HEK293T (cell line): ENCODE data around the gene ARG2.

ENCODE experiments used
- CTCF ChIA-PET: fragments of 350-600 bp; formaldehyde crosslinking; extraction: SDS; loops from one replicate; lab custom pipeline; 2021; ENCODE audit warnings: antibody characterized with exemption, inconsistent platforms; lab: Yijun Ruan, JAX
- POLR2A ChIA-PET: fragments of 350-600 bp; formaldehyde crosslinking; extraction: SDS; loops from one replicate; lab custom pipeline; 2020; ENCODE audit warnings: antibody characterized with exemption, inconsistent platforms; lab: Yijun Ruan, JAX
- DNase-seq: peaks from one replicate; pipeline ENCODE4 v3.0.0; 2012; ENCODE audit warnings: mixed read lengths; ENCODE audit errors: extremely low spot score
- ARNT ChIP-seq: fragments of 450-650 bp; IDR thresholded peaks from 2 replicates; pipeline ENCODE4 v1.6.1; 2017; ENCODE audit warnings: mild to moderate bottlenecking
- BHLHE40 ChIP-seq: fragments of 450-650 bp; IDR thresholded peaks from 2 replicates; pipeline ENCODE4 v1.6.1; 2016; ENCODE audit warnings: mild to moderate bottlenecking, moderate library complexity, borderline replicate concordance
- CTBP1 ChIP-seq: fragments of 450-650 bp; IDR thresholded peaks from 2 replicates; pipeline ENCODE4 v1.6.1; 2016; ENCODE audit warnings: borderline replicate concordance
- ELF4 ChIP-seq: fragments of 450-650 bp; IDR thresholded peaks from 2 replicates; pipeline ENCODE4 v1.6.1; 2017; ENCODE audit warnings: antibody characterized with exemption
- FOXA1 ChIP-seq: fragments of 450-650 bp; IDR thresholded peaks from 2 replicates; pipeline ENCODE4 v1.6.1; 2016; ENCODE audit warnings: mild to moderate bottlenecking
- FOXK2 ChIP-seq: fragments of 450-650 bp; IDR thresholded peaks from 2 replicates; pipeline ENCODE4 v1.6.1; 2016; ENCODE audit warnings: mild to moderate bottlenecking
- FOXM1 ChIP-seq: fragments of 450-650 bp; IDR thresholded peaks from 2 replicates; pipeline ENCODE4 v1.6.1; 2017; ENCODE audit warnings: mild to moderate bottlenecking, borderline replicate concordance
- HDGF ChIP-seq: fragments of 450-650 bp; IDR thresholded peaks from 2 replicates; pipeline ENCODE4 v1.6.1; 2017; ENCODE audit warnings: antibody characterized with exemption, borderline replicate concordance
- L3MBTL2 ChIP-seq: fragments of 450-650 bp; conservative IDR thresholded peaks from 2 replicates; pipeline ENCODE4 v1.6.1; 2016; ENCODE audit warnings: mild to moderate bottlenecking
- LEF1 ChIP-seq: fragments of 450-650 bp; IDR thresholded peaks from 2 replicates; pipeline ENCODE4 v1.6.1; 2017; ENCODE audit warnings: mild to moderate bottlenecking, borderline replicate concordance
- NFRKB ChIP-seq: fragments of 450-650 bp; IDR thresholded peaks from 2 replicates; pipeline ENCODE4 v1.6.1; 2016; ENCODE audit warnings: mild to moderate bottlenecking, moderate library complexity
- PKNOX1 ChIP-seq: fragments of 450-650 bp; IDR thresholded peaks from 2 replicates; pipeline ENCODE4 v1.6.1; 2016
- SP1 ChIP-seq: fragments of 450-650 bp; IDR thresholded peaks from 2 replicates; pipeline ENCODE4 v1.6.1; 2017
- SUZ12 ChIP-seq: fragments of 450-650 bp; IDR thresholded peaks from 2 replicates; pipeline ENCODE4 v1.6.1; 2016; ENCODE audit warnings: mild to moderate bottlenecking
- TARDBP ChIP-seq: fragments of 450-650 bp; IDR thresholded peaks from 2 replicates; pipeline ENCODE4 v1.6.1; 2016
- ZNF384 ChIP-seq: fragments of 450-650 bp; IDR thresholded peaks from 2 replicates; pipeline ENCODE4 v1.6.1; 2016

Gene ARG2

GRCh38 chr14:67679006-67679405 is 59.3 kb downstream of the ARG2 start:
- DNase-seq: no peak
- POLR2A ChIA-PET: interaction anchor here (2.0 kb wide), 1 partner anchor 16 kb away, joined by 12 read pairs; the partner anchor contains the start of gene RDH11
- CTCF ChIA-PET: no interaction called here
- TF ChIP-seq NFRKB (no peak), HDGF (no peak), CTBP1 (no peak), ZNF384 (no peak), BHLHE40 (no peak), FOXK2 (no peak), PKNOX1 (no peak), LEF1 (no peak), FOXM1 (no peak), L3MBTL2 (no peak), ELF4 (no peak), FOXA1 (no peak), TARDBP (no peak), ARNT (no peak), SP1 (no peak), SUZ12 (no peak)

GRCh38 chr14:67680121-67680602 is 60.4 kb downstream of the ARG2 start:
- CTCF ChIA-PET: no interaction called here
- POLR2A ChIA-PET: interaction anchor here (2.4 kb wide), 1 partner anchor 15 kb away, joined by 9 read pairs; the partner anchor contains the start of gene RDH11
- no peak for TF ChIP-seq FOXM1
- no peak for TF ChIP-seq FOXA1
- TF ChIP-seq BHLHE40: no peak
- no peak for TF ChIP-seq FOXK2
- no peak for TF ChIP-seq ELF4
- TF ChIP-seq CTBP1: no peak
- TF ChIP-seq L3MBTL2: no peak
- TF ChIP-seq ARNT: no peak
- no peak for TF ChIP-seq LEF1
- no peak for TF ChIP-seq ZNF384
- TF ChIP-seq SP1: no peak
- TF ChIP-seq TARDBP: no peak
- no peak for TF ChIP-seq PKNOX1
- no peak for TF ChIP-seq HDGF
- TF ChIP-seq SUZ12: no peak
- no peak for TF ChIP-seq NFRKB
- DNase-seq: no peak

- ChIA-PET POLR2A (interaction anchor here (2.4 kb wide), 1 partner anchor 15 kb away, joined by 9 read pairs; the partner anchor contains the start of gene RDH11), CTCF (no interaction called here)
- DNase-seq: no peak
- TF ChIP-seq FOXK2 (no peak), ZNF384 (no peak), FOXA1 (no peak), ELF4 (no peak), SP1 (no peak), HDGF (no peak), SUZ12 (no peak), FOXM1 (no peak), NFRKB (no peak), PKNOX1 (no peak), LEF1 (no peak), TARDBP (no peak), CTBP1 (no peak), L3MBTL2 (no peak), ARNT (no peak), BHLHE40 (no peak)
Measured at GRCh38 chr14:67680941-67681340, 61.2 kb downstream of the ARG2 start.

- DNase-seq: no peak
- ChIA-PET CTCF (no interaction called here), POLR2A (interaction anchor here (1.1 kb wide), 1 partner anchor 11 kb away, joined by 5 read pairs; the partner anchor contains the start of gene RDH11)
- no peak for TF ChIP-seq SP1
Measured at GRCh38 chr14:67683842-67684241, 64.1 kb downstream of the ARG2 start.

GRCh38 chr14:67690011-67690410 is 70.3 kb downstream of the ARG2 start:
- TF ChIP-seq NFRKB (no peak), ARNT (no peak), TARDBP (no peak), FOXM1 (no peak), L3MBTL2 (no peak), LEF1 (no peak), ELF4 (no peak), HDGF (no peak), FOXK2 (no peak), PKNOX1 (no peak), SUZ12 (no peak), BHLHE40 (no peak), CTBP1 (no peak), FOXA1 (no peak), ZNF384 (no peak), SP1 (no peak)
- DNase-seq: no peak
- POLR2A ChIA-PET: interaction anchor here (1.5 kb wide), 1 partner anchor 8 kb away, joined by 4 read pairs; no protein-coding TSS in a partner anchor
- CTCF ChIA-PET: no interaction called here
